Measurements from ENCODE around the gene HTR2C. TPM values are rescaled to one million over a fixed set of nuclear protein-coding genes. Genes with fewer than 3 reads are reported as not detected.

HTR2C gene
- total and polyA plus RNA-seq, 2 of the 4 experiments (the other 2 are of a cell fraction), result not detected

DNA sequence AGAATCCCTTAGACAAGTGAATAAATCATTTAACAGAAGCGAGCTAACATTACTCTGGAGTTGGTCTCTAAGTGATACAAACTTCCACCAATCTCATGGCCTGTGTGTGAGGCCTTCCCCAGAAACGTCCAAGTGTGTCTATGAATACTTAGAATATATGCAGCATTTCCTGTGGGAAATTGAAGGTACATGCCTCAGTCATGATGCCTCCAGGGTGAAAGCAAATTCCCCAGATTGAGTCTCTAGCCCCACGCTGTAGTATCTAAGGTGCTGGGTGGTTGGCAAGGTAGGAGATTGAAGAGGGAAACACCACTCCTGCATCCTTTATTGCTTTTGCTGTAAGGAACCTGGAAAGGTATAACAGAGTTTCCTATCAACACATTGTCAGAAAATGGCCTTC is 319.7 kb downstream of the HTR2C start:
- H2AK5ac ChIP-seq (ENCODE audit: low read depth, low read length), result no peak overlapping the region
- dilution Hi-C loops (cut with HindIII; ENCODE audit: low sequenced_read_pairs, unreplicated experiment), result no loop called here
- H3K18ac ChIP-seq (ENCODE audit: low read depth, low read length), result no peak overlapping the region
- H3K4me2 ChIP-seq (ENCODE audit: low read depth, low read length), result no peak overlapping the region
- no peaks in the 10 kb centered on the region for H4K20me1 ChIP-seq (ENCODE audit: insufficient read depth, low read length)
- no peaks in the 10 kb centered on the region for H3K4me1 ChIP-seq (ENCODE audit: control insufficient read depth, insufficient read depth, low read length)
- H2BK20ac ChIP-seq (ENCODE audit: low read depth, low read length), result no peak overlapping the region
- no peak overlapping the region for H2BK120ac ChIP-seq (ENCODE audit: low read depth, low read length)
- in situ Hi-C loops (cut with MboI; ENCODE audit: low sequenced_read_pairs), result no loop called here
- no peak for ATAC-seq (ENCODE audit: low read depth)
- H3K27ac ChIP-seq (ENCODE audit: insufficient read depth, low read length), result no peak overlapping the region
- H4K5ac ChIP-seq (ENCODE audit: low read depth, low read length), result no peak overlapping the region
- ChIA-PET POLR2A (ENCODE audit: unreplicated experiment) (no interaction called here), CTCF (no interaction called here)
- H3K36me3 ChIP-seq (ENCODE audit: control insufficient read depth, insufficient read depth, low read length), result no peaks in the 10 kb centered on the region
- H3K9me1 ChIP-seq (ENCODE audit: insufficient read depth, low read length), result no peaks in the 10 kb centered on the region
- H3K4ac ChIP-seq (ENCODE audit: low read depth, low read length), result no peak overlapping the region
- no peak overlapping the region for H3K4me3 ChIP-seq (ENCODE audit: insufficient read depth, low read depth, low read length)
- no peak overlapping the region for H3K23ac ChIP-seq (ENCODE audit: low read depth, low read length)
- DNase-seq, result no peak
- no TSS peak for BruUV-seq (replicated peaks)
- H3K14ac ChIP-seq (replicated peaks; ENCODE audit: low read depth, low read length), result no peak overlapping the region
- H2BK15ac ChIP-seq (ENCODE audit: low read depth, low read length), result no peak overlapping the region
- H3K9me3 ChIP-seq (ENCODE audit: control insufficient read depth, insufficient read depth, low read length), result no peaks in the 10 kb centered on the region
- H3K27me3 ChIP-seq (ENCODE audit: control insufficient read depth, insufficient read depth, low read length), result peaks cover 7% of the 10 kb centered on the region
- H3K9ac ChIP-seq (ENCODE audit: low read depth, low read length), result no peak overlapping the region
- no peak overlapping the region for H2AFZ ChIP-seq (replicated peaks; ENCODE audit: low read length, poor library complexity)
- no peak overlapping the region for H4K91ac ChIP-seq (ENCODE audit: insufficient read depth, low read depth, low read length)
- no peak overlapping the region for H4K8ac ChIP-seq (ENCODE audit: low read depth in 2 of 2, low read length in 2 of 2)
- intact Hi-C loops (cut with micrococcal nuclease), result no loop called here
- TF ChIP-seq CEBPB (IDR thresholded peaks at IDR 0.05; ENCODE audit: low read depth, low read length) (no peak), RFX5 (IDR thresholded peaks at IDR 0.05; ENCODE audit: low read depth, low read length) (no peak), BHLHE40 (IDR thresholded peaks at IDR 0.05; ENCODE audit: low read depth, low read length) (no peak), MAFK (IDR thresholded peaks at IDR 0.05; ENCODE audit: low read depth, low read length) (no peak), SMC3 (IDR thresholded peaks at IDR 0.05; ENCODE audit: low read depth, low read length) (no peak)
- TF ChIP-seq, protein P1, sequence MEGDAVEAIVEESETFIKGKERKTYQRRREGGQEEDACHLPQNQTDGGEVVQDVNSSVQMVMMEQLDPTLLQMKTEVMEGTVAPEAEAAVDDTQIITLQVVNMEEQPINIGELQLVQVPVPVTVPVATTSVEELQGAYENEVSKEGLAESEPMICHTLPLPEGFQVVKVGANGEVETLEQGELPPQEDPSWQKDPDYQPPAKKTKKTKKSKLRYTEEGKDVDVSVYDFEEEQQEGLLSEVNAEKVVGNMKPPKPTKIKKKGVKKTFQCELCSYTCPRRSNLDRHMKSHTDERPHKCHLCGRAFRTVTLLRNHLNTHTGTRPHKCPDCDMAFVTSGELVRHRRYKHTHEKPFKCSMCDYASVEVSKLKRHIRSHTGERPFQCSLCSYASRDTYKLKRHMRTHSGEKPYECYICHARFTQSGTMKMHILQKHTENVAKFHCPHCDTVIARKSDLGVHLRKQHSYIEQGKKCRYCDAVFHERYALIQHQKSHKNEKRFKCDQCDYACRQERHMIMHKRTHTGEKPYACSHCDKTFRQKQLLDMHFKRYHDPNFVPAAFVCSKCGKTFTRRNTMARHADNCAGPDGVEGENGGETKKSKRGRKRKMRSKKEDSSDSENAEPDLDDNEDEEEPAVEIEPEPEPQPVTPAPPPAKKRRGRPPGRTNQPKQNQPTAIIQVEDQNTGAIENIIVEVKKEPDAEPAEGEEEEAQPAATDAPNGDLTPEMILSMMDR (conservative IDR thresholded peaks at IDR 0.05; ENCODE audit: low read depth, low read length), result no peak
- H2BK5ac ChIP-seq (ENCODE audit: low read depth, low read length, poor library complexity, severe bottlenecking), result no peak overlapping the region
- H2AK9ac ChIP-seq (replicated peaks; ENCODE audit: low read depth, low read length, poor library complexity), result no peak overlapping the region
- H3K79me1 ChIP-seq (ENCODE audit: low read depth in 1 of 2, low read length in 2 of 2), result no peaks in the 10 kb centered on the region
- WGBS, 2 experiments (ENCODE audit: extremely low coverage in 2 of 2, insufficient read length in 1 of 2), result no CpG with 5 or more reads among the region's 3 CpGs
- H3K56ac ChIP-seq (ENCODE audit: extremely low read depth, insufficient read depth, low read length), result no peak overlapping the region
